ENCODE data around the gene GJA5.

GJA5 gene

DNA sequence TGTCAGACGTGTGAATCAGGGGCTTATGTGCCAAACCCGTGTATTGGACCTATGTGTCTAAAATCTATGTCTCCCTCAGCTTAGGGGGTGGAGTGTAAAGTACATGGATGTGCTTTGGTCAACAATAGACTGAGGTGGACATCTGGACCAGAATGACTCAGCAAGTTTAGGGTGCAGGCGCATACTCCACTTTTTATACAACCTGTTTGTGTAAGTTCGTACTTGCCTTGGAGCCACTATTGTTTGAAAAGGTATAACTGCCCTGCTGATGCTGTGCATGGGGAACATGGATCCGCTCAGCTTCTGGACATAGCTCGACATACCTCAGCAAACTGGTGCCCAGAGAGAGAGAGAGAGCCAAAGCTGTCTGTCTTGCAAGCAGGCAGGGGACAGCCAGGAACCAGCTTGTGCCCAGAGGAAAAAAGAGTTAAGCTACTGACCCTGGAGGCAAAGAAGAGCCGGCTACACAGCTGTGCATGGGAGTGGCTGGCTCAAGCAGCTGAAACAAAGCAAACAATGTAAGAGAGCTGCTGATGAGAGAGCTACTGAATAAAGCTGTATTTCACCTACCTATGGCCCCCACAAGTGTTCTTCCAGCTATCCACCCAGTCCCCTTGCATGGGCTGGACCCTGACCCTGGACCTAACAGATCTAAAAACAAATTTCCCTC lies 41.2 kb downstream of the GJA5 start:
- peaks cover 0 to 5% of the 10 kb centered on the region in 2 donors for H3K4me1 ChIP-seq (ENCODE audit: control insufficient read depth in 2 of 2, insufficient read depth in 2 of 2, low read length in 2 of 2)
- H3K4me3 ChIP-seq (ENCODE audit: low read length in 2 of 2), result no peak overlapping the region
- H3K27ac ChIP-seq (ENCODE audit: low read depth in 2 of 2, low read length in 2 of 2), result peak overlapping the region in 1 of 2 donors; percentile 44
- H3K9me3 ChIP-seq (ENCODE audit: control insufficient read depth in 2 of 2, low read length in 2 of 2), result no peaks in the 10 kb centered on the region
- H3K9ac ChIP-seq (ENCODE audit: low read depth in 1 of 2, low read length in 2 of 2), result no peak overlapping the region
- H3K27me3 ChIP-seq (ENCODE audit: control insufficient read depth in 2 of 2, insufficient read depth in 2 of 2, low read length in 2 of 2), result no peaks in the 10 kb centered on the region
- no peaks in the 10 kb centered on the region for H3K36me3 ChIP-seq (ENCODE audit: control insufficient read depth in 2 of 2, insufficient read depth in 2 of 2, low read length in 2 of 2)

- Histone ChIP-seq H3K27ac (ENCODE audit: low read depth in 2 of 2, low read length in 2 of 2) (peak overlapping the region in 1 of 2 donors; percentile 75), H3K27me3 (ENCODE audit: control insufficient read depth in 2 of 2, insufficient read depth in 2 of 2, low read length in 2 of 2) (no peaks in the 10 kb centered on the region), H3K9me3 (ENCODE audit: control insufficient read depth in 2 of 2, low read length in 2 of 2) (no peaks in the 10 kb centered on the region), H3K36me3 (ENCODE audit: control insufficient read depth in 2 of 2, insufficient read depth in 2 of 2, low read length in 2 of 2) (no peaks in the 10 kb centered on the region), H3K9ac (ENCODE audit: low read depth in 1 of 2, low read length in 2 of 2) (no peak overlapping the region), H3K4me3 (ENCODE audit: low read length in 2 of 2) (no peak overlapping the region), H3K4me1 (ENCODE audit: control insufficient read depth in 2 of 2, insufficient read depth in 2 of 2, low read length in 2 of 2) (peaks cover 0 to 5% of the 10 kb centered on the region in 2 donors)
These were observed 42.7 kb downstream of the GJA5 start for GRCh38 chr1:147717706-147718097.

GRCh38 chr1:147717051-147717705 lies 43.2 kb downstream of the GJA5 start:
- Histone ChIP-seq H3K9ac (ENCODE audit: low read depth in 1 of 2, low read length in 2 of 2) (no peak overlapping the region), H3K36me3 (ENCODE audit: control insufficient read depth in 2 of 2, insufficient read depth in 2 of 2, low read length in 2 of 2) (no peaks in the 10 kb centered on the region), H3K27ac (ENCODE audit: low read depth in 2 of 2, low read length in 2 of 2) (peak overlapping the region in 1 of 2 donors; percentile 75), H3K4me3 (ENCODE audit: low read length in 2 of 2) (no peak overlapping the region), H3K27me3 (ENCODE audit: control insufficient read depth in 2 of 2, insufficient read depth in 2 of 2, low read length in 2 of 2) (peaks cover 0 to 1% of the 10 kb centered on the region in 2 donors), H3K9me3 (ENCODE audit: control insufficient read depth in 2 of 2, low read length in 2 of 2) (no peaks in the 10 kb centered on the region), H3K4me1 (ENCODE audit: control insufficient read depth in 2 of 2, insufficient read depth in 2 of 2, low read length in 2 of 2) (peaks cover 0 to 5% of the 10 kb centered on the region in 2 donors)

DNA sequence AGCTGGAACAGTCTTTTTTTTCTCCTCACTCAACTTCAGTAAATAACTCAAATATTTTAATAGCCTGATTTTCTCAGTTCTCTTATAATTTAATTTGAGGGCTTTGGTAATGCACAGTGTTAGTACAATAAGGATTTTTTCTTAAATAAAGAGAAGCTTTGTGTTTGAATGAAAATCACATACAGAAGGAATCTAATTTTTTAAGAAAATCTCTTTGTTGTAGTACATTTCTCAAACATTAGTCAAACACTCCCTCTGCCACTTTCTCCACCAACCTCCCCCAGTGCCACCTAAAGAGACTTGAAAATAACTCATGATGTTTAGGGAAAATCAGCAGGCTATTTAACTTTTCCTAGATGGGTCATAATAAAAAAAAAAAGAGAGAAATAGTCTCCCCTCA lies 47.8 kb downstream of the GJA5 start:
- peaks cover 0 to 5% of the 10 kb centered on the region in 2 donors for H3K4me1 ChIP-seq (ENCODE audit: control insufficient read depth in 2 of 2, insufficient read depth in 2 of 2, low read length in 2 of 2)
- H3K9me3 ChIP-seq (ENCODE audit: control insufficient read depth in 2 of 2, low read length in 2 of 2), result no peaks in the 10 kb centered on the region
- H3K9ac ChIP-seq (ENCODE audit: low read depth in 1 of 2, low read length in 2 of 2), result no peak overlapping the region
- H3K27ac ChIP-seq (ENCODE audit: low read depth in 2 of 2, low read length in 2 of 2), result no peak overlapping the region
- no peaks in the 10 kb centered on the region for H3K36me3 ChIP-seq (ENCODE audit: control insufficient read depth in 2 of 2, insufficient read depth in 2 of 2, low read length in 2 of 2)
- no peak overlapping the region for H3K4me3 ChIP-seq (ENCODE audit: low read length in 2 of 2)
- peaks cover 0 to 2% of the 10 kb centered on the region in 2 donors for H3K27me3 ChIP-seq (ENCODE audit: control insufficient read depth in 2 of 2, insufficient read depth in 2 of 2, low read length in 2 of 2)

All from mucosa of rectum (tissue), 2 donors.